HL-60 (cell line): ENCODE results near the gene TRIOBP.
A peak's percentile ranks its signal among the peaks of the same experiment; 100 is the strongest.

Experiments used
- CTCF ChIP-seq: IDR thresholded peaks from one replicate; pipeline ENCODE4 v1.5.1; 2011; ENCODE audit warnings: low read length, control low read depth, inconsistent platforms; ENCODE audit not compliant: insufficient read depth
- GABPA ChIP-seq: IDR thresholded peaks from 2 replicates; pipeline ENCODE4 v1.6.1; 2012; ENCODE audit warnings: low read depth
- POLR2AphosphoS5 ChIP-seq: IDR thresholded peaks from 2 replicates; pipeline ENCODE4 v1.6.1; 2012; ENCODE audit warnings: low read depth
- REST ChIP-seq: IDR thresholded peaks from 2 replicates; pipeline ENCODE4 v1.6.1; 2012; ENCODE audit warnings: low read depth; ENCODE audit not compliant: insufficient replicate concordance
- SPI1 ChIP-seq: IDR thresholded peaks from 2 replicates; pipeline ENCODE4 v1.6.1; 2012; ENCODE audit warnings: low read depth, mild to moderate bottlenecking, borderline replicate concordance

- TF ChIP-seq CTCF (no peak), GABPA (no peak), POLR2AphosphoS5 (no peak), REST (no peak), SPI1 (peak; percentile 36; the same call in 1 of the 2 replicates)
Observed at GRCh38 chr22:37771702-37772427, 75.0 kb downstream of the TRIOBP start.
